ENCODE data around the gene CAMK1. TPM values are rescaled to one million over a fixed set of nuclear protein-coding genes. Genes with fewer than 3 reads are reported as not detected.
A peak's percentile ranks its signal among the peaks of the same experiment; 100 is the strongest.

CAMK1 gene
- 10 to 100 TPM in 7 of 9 donors, 1 to 10 TPM in 2; 9.7 to 26.3 (median 14.7) TPM for total RNA-seq
- 10 to 100 TPM; 13.8 to 17.5 TPM for polyA plus RNA-seq
- long read RNA-seq, donor 1, transcript CAMK1-201 (12 exons, 1,488 nt), result major isoform, 14 of 23 reads
- long read RNA-seq, donor 1, partial matches to known transcripts, result 1 of 23 reads
- long read RNA-seq, donor 1, other reads (novel, unspliced or antisense), result 8 of 23 reads
- long read RNA-seq, donor 2, transcript CAMK1-201 (12 exons, 1,488 nt), result major isoform, 8 of 17 reads
- long read RNA-seq, donor 2, partial matches to known transcripts, result 3 of 17 reads
- long read RNA-seq, donor 2, other reads (novel, unspliced or antisense), result 6 of 17 reads
- long read RNA-seq, donor 3, transcript CAMK1-201 (12 exons, 1,488 nt), result major isoform, 6 of 13 reads
- long read RNA-seq, donor 3, partial matches to known transcripts, result 0 of 13 reads
- long read RNA-seq, donor 3, other reads (novel, unspliced or antisense), result 7 of 13 reads

GRCh38 chr3:9769426-9770275 lies at the start of gene CAMK1:
TSS of gene CAMK1 (minus strand) at chr3:9769947. CDS start at chr3:9767749, 2,198 bp downstream.
- Histone ChIP-seq H3K4me1 (peaks cover 0 to 46% (median 31%) of the 10 kb centered on the region in 12 donors), H3K27me3 (no peaks in the 10 kb centered on the region), H3K4me3 (peak within 1 kb of the TSS; percentile 58 to 96 (median 78)), H3K9me3 (no peaks in the 10 kb centered on the region), H3K27ac (peak within 1 kb of the TSS; percentile 51 to 90 (median 84)), H3K36me3 (peaks cover 0 to 16% (median 4%) of the 10 kb centered on the region in 9 donors)
- DNase-seq (peak; percentile 85 to 93 (median 88)), ATAC-seq (peak; percentile 78 to 96 (median 92))
- TF ChIP-seq CTCF (IDR thresholded peaks at IDR 0.05) (no peak), POLR2A (IDR thresholded peaks at IDR 0.05) (peak in 1 of 2 donors; percentile 86)
- intact Hi-C loops (cut with DNase I), result loop anchor here in 2 of 10 donors (1.0 to 2.0 kb wide), 2 partner anchors 19 to 23 kb away; partner anchors contain the start of genes ARPC4 (in 1 of the 2) and TADA3 (in 1 of the 2)
- WGBS, 4 donors, result 3 to 22% (median 5%) methylated on average over 11 to 49 of the region's 49 CpGs

- no peak for DNase-seq
- Histone ChIP-seq H3K36me3 (peaks cover 0 to 52% (median 7%) of the 10 kb centered on the region in 9 donors), H3K4me1 (no peaks in the 10 kb centered on the region), H3K9me3 (no peaks in the 10 kb centered on the region), H3K27ac (no peak overlapping the region), H3K27me3 (no peaks in the 10 kb centered on the region), H3K4me3 (no peak overlapping the region)
- TF ChIP-seq POLR2A (IDR thresholded peaks at IDR 0.05) (no peak), CTCF (IDR thresholded peaks at IDR 0.05) (no peak)
- no peak for ATAC-seq
- 81 to 99% (median 89%) methylated on average over 6 to 7 of the region's 7 CpGs for WGBS, 4 donors
- intact Hi-C loops (cut with DNase I), result no loop called here
These were observed 49.1 kb upstream of the CAMK1 start for GRCh38 chr3:9818666-9819335.

GRCh38 chr3:9817436-9817835 lies 47.7 kb upstream of the CAMK1 start:
- Histone ChIP-seq H3K27me3 (no peaks in the 10 kb centered on the region), H3K36me3 (peaks cover 0 to 61% (median 17%) of the 10 kb centered on the region in 9 donors), H3K4me3 (no peak overlapping the region), H3K27ac (no peak overlapping the region), H3K9me3 (no peaks in the 10 kb centered on the region), H3K4me1 (no peaks in the 10 kb centered on the region)
- ATAC-seq, result no peak
- WGBS, 4 donors, result 86 to 95% (median 93%) methylated on average over 6 of the region's 6 CpGs
- no peak for TF ChIP-seq POLR2A (IDR thresholded peaks at IDR 0.05)
- intact Hi-C loops (cut with DNase I), result no loop called here
- peak in 1 of 5 donors; percentile 4 for DNase-seq

GRCh38 chr3:9815986-9816385 lies 46.2 kb upstream of the CAMK1 start:
- H3K36me3 ChIP-seq, result peaks cover 0 to 55% (median 17%) of the 10 kb centered on the region in 9 donors
- WGBS, 4 donors, result 89 to 94% (median 92%) methylated on average over 9 of the region's 9 CpGs

More at GRCh38 chr3:9815986-9816385, 46.2 kb upstream of the CAMK1 start:
- peaks cover 0 to 7% (median under 1%) of the 10 kb centered on the region in 12 donors for H3K4me1 ChIP-seq
- DNase-seq (peak in 1 of 5 donors; percentile 16), ATAC-seq (no peak)
- no peak overlapping the region for H3K4me3 ChIP-seq
- H3K27ac ChIP-seq, result no peak overlapping the region
- intact Hi-C loops (cut with DNase I), result no loop called here
- TF ChIP-seq POLR2A (IDR thresholded peaks at IDR 0.05) (no peak), CTCF (IDR thresholded peaks at IDR 0.05) (no peak)
- no peaks in the 10 kb centered on the region for H3K27me3 ChIP-seq
- no peaks in the 10 kb centered on the region for H3K9me3 ChIP-seq

Data from heart left ventricle (tissue), 16 donors.